ENCODE results near the gene CROCC2.

The CROCC2 gene

GRCh38 chr2:240956171-240956934 is 50.2 kb downstream of the CROCC2 start:
- DNase-seq (ENCODE audit: low read depth) = no peak

- DNase-seq (ENCODE audit: low read depth) = no peak
Observed at GRCh38 chr2:240956935-240957655, 51.0 kb downstream of the CROCC2 start.

GRCh38 chr2:240957656-240958365 is 51.7 kb downstream of the CROCC2 start:
- no peak for DNase-seq (ENCODE audit: low read depth)

GRCh38 chr2:240958366-240959213 is 52.5 kb downstream of the CROCC2 start:
- no peak for DNase-seq (ENCODE audit: low read depth)

- DNase-seq (ENCODE audit: low read depth) = no peak
Observed at GRCh38 chr2:240959214-240959940, 53.2 kb downstream of the CROCC2 start.

GRCh38 chr2:240959941-240960308 is 53.8 kb downstream of the CROCC2 start:
- DNase-seq (ENCODE audit: low read depth) = no peak

- no peak for DNase-seq (ENCODE audit: low read depth)
Observed at GRCh38 chr2:240960309-240960970, 54.3 kb downstream of the CROCC2 start.

- DNase-seq (ENCODE audit: low read depth) = no peak
Observed at GRCh38 chr2:240960971-240961876, 55.1 kb downstream of the CROCC2 start.

GRCh38 chr2:240961910-240962299 is 55.8 kb downstream of the CROCC2 start:
- DNase-seq (ENCODE audit: low read depth) = no peak

- no peak for DNase-seq (ENCODE audit: low read depth)
Observed at GRCh38 chr2:240962300-240963064, 56.3 kb downstream of the CROCC2 start.

- no peak for DNase-seq (ENCODE audit: low read depth)
Observed at GRCh38 chr2:240963065-240963867, 57.1 kb downstream of the CROCC2 start.

GRCh38 chr2:240963868-240964703 is 58.0 kb downstream of the CROCC2 start:
- no peak for DNase-seq (ENCODE audit: low read depth)

GRCh38 chr2:240964704-240965295 is 58.7 kb downstream of the CROCC2 start:
- DNase-seq (ENCODE audit: low read depth) = no peak

- DNase-seq (ENCODE audit: low read depth) = no peak
Observed at GRCh38 chr2:240965296-240965904, 59.3 kb downstream of the CROCC2 start.

- DNase-seq (ENCODE audit: low read depth) = no peak
Observed at GRCh38 chr2:240965905-240966456, 59.8 kb downstream of the CROCC2 start.

GRCh38 chr2:240966457-240966905 is 60.3 kb downstream of the CROCC2 start:
- DNase-seq (ENCODE audit: low read depth) = no peak
